Panc1 (cell line): ENCODE measurements around the gene MAN2A2.

Experiments used
- POLR2AphosphoS5 ChIP-seq: IDR thresholded peaks from 2 replicates; pipeline ENCODE4 v1.6.1; 2012; ENCODE audit warnings: mild to moderate bottlenecking, low read depth, low read length, moderate library complexity
- REST ChIP-seq, 2 experiments: IDR thresholded peaks; 2 replicates each; pipeline ENCODE4 v1.6.1; 2011 to 2012; ENCODE audit warnings: low read depth in 2 of 2, control low read depth in 1 of 2, low read length in 1 of 2, mild to moderate bottlenecking in 1 of 2, moderate library complexity in 1 of 2; ENCODE audit not compliant: insufficient read depth in 1 of 2
- SIN3A ChIP-seq: IDR thresholded peaks from 2 replicates; pipeline ENCODE4 v1.6.1; 2012; ENCODE audit warnings: low read depth, mild to moderate bottlenecking, low read length, moderate library complexity, borderline replicate concordance; ENCODE audit not compliant: insufficient read depth
- TCF7L2 ChIP-seq: IDR thresholded peaks from 2 replicates; pipeline ENCODE4 v1.6.1; 2011; ENCODE audit warnings: mild to moderate bottlenecking, low read depth, low read length, inconsistent platforms
- TF ChIP-seq, protein P1 (sequence below): fragments of 450-650 bp; IDR thresholded peaks from 2 replicates; pipeline ENCODE4 v1.5.1; 2017; ENCODE audit warnings: mild to moderate bottlenecking

GRCh38 chr15:90911302-90911623 lies 8.2 kb downstream of the MAN2A2 start:
- TF ChIP-seq SIN3A = no peak
- TF ChIP-seq POLR2AphosphoS5 = no peak
- TF ChIP-seq, protein P1, sequence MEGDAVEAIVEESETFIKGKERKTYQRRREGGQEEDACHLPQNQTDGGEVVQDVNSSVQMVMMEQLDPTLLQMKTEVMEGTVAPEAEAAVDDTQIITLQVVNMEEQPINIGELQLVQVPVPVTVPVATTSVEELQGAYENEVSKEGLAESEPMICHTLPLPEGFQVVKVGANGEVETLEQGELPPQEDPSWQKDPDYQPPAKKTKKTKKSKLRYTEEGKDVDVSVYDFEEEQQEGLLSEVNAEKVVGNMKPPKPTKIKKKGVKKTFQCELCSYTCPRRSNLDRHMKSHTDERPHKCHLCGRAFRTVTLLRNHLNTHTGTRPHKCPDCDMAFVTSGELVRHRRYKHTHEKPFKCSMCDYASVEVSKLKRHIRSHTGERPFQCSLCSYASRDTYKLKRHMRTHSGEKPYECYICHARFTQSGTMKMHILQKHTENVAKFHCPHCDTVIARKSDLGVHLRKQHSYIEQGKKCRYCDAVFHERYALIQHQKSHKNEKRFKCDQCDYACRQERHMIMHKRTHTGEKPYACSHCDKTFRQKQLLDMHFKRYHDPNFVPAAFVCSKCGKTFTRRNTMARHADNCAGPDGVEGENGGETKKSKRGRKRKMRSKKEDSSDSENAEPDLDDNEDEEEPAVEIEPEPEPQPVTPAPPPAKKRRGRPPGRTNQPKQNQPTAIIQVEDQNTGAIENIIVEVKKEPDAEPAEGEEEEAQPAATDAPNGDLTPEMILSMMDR = no peak
- no peak for TF ChIP-seq REST (IDR thresholded peaks at IDR 0.05; ENCODE audit: insufficient read depth in 1 of 2, low read depth in 2 of 2, low read length in 1 of 2)
- no peak for TF ChIP-seq TCF7L2
